OCI-LY7 (cell line): Measurements from ENCODE around the gene MTHFD1.

Experiments used
- CTCF ChIP-seq: fragments of 200-600 bp; sonication (generic); conservative IDR thresholded peaks from 2 replicates; pipeline ENCODE4 v1.5.1; 2014; ENCODE audit warnings: mild to moderate bottlenecking, antibody characterized with exemption, low read length, moderate library complexity, mixed read lengths
- EZH2phosphoT487 ChIP-seq: fragments of 200-600 bp; sonication (generic); IDR thresholded peaks from 2 replicates; pipeline ENCODE4 v1.6.1; 2018; ENCODE audit warnings: low read depth, borderline replicate concordance, mild to moderate bottlenecking, mixed run types, antibody characterized with exemption, low read length, moderate library complexity, mixed read lengths

DNA sequence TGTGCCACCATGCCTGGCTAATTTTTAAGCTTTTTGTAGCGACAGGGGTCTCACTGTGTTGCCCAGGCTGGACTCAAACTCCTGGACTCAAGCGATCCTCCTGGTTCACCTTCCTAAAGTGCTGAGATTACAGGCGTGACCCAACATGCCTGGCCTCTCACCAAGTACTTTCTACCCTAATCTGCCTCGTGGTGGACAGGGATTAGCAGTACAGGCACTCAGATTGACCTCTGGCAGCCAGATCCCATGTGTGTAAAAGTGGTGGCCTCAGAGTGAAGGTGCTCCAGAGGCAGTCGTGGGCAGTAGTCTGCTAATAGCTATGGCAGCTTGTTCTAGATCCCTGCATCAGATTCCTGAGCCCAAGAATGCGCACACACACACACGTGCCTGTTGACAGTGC is 30.9 kb downstream of the MTHFD1 start:
- TF ChIP-seq EZH2phosphoT487: no peak
- TF ChIP-seq CTCF: no peak
